ENCODE measurements around the gene SALL4.
"Not testable (repeated sequence)": the region's sequence is repeated elsewhere in the genome, so short reads cannot be mapped to it uniquely, and the experiment has no call there.

Gene SALL4

GRCh38 chr20:51802170-51802751 is at the start of gene SALL4:
Gene SALL4, minus strand, starts transcription at chr20:51802521. Its CDS starts 113 bp downstream, at chr20:51802408.
- DNase-seq (ENCODE audit: low read depth): no peak

DNA sequence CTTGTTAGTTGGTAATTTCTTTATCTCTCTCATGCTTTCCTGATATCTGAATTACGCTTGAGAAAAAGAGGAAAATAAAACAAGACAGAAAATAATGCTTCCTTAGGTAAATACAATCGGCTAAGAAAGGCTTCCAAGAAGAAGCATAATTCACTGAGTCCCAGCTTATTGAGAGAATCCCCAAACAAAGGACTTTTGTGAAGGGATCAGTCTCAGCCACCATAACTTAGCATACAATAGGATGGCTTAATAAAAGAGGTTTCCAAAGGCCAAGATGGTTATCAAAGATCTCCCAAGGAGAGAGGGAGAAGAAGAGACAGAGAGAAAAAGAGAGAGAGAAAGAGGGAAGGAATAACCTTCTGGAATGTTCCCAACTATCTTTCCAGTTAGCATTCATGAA is 46.0 kb upstream of the SALL4 start:
- DNase-seq (ENCODE audit: low read depth): no peak

- no peak for DNase-seq (ENCODE audit: low read depth)
These were observed 38.5 kb upstream of the SALL4 start for GRCh38 chr20:51840865-51841264.

- no peak for DNase-seq (ENCODE audit: low read depth)
These were observed 35.6 kb upstream of the SALL4 start for GRCh38 chr20:51837876-51838420.

GRCh38 chr20:51837436-51837835 is 35.1 kb upstream of the SALL4 start:
- DNase-seq (ENCODE audit: low read depth): no peak

GRCh38 chr20:51833326-51833725 is 31.0 kb upstream of the SALL4 start:
- DNase-seq (ENCODE audit: low read depth): no peak

DNA sequence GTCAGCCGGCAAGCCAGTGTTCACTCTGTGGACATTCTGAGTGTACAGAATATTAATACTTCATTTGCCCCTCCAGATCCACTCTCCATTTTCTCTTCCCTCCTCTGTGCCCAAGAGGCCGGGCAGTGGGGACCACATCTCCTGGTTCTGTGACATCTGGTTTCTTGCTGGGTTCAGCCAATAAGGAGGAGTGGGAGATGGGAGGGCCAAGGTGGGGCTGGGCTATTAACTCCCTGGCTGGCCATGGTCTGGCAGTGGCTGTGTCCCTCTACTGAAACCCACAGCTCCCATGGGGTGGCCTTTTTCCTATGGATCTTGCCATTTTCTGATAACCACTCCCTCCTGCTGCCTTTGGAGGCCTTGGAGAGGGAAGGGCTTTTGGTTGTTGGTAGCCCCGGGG is 30.0 kb upstream of the SALL4 start:
- DNase-seq (ENCODE audit: low read depth): no peak

- no peak for DNase-seq (ENCODE audit: low read depth)
These were observed 29.5 kb upstream of the SALL4 start for GRCh38 chr20:51831866-51832265.

DNA sequence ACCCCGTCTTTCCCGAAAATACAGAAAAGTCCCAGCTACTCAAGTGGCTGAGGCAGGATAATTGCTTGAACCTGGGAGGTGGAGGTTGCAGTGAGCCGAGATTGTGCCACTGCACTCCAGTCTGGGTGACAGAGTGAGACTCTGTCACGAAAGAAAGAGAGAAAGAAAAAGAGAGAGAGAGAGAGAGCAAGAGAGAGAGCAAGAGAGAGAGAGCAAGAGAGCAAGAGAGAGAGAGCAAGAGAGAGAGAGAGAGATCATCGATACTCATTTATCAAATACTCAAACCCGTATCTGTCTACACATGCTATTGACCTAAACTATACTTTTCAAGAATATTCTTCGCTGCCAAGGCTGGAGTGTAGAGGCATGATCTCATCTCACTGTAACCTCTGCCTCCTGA is 28.2 kb upstream of the SALL4 start:
- DNase-seq (ENCODE audit: low read depth): no peak

DNA sequence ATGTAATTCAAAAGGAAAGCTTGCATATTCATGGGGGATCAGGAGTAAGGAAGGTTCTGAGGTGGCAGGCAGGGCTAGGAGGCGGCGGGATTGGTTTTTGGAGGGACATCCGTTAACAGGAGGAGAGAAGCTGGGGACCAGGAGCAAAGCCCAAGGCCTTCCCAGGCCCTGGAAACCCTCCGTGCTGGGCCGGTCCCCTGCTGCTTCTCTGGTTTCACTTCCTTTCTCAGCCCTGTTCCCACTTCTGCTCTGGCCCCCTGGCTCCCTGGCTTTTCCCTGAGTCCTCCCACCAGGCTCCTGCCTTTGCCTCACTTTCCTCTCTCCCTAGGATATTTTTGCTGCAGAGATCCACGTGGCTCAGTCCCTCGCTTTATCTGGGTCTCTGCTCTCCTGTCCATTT is 26.4 kb upstream of the SALL4 start:
- DNase-seq (ENCODE audit: low read depth): no peak

DNA sequence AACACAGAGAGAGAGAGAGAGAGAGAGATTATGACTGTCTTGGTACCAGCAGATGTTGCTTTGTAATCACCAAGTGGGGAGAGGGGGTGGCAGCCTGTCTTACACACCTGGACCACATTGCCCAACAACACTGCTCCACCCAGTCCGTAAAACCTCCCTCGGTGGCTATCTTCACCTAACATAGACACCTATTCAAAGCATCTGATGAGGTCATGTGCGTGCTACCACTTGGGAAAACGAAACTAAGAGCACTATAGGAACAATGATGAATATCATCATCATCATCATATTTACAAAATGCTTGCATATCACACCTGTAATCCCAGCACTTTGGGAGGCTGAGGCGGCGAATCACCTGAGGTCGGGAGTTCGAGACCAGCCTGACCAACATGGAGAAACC is 24.1 kb upstream of the SALL4 start:
- DNase-seq (ENCODE audit: low read depth): no peak

DNA sequence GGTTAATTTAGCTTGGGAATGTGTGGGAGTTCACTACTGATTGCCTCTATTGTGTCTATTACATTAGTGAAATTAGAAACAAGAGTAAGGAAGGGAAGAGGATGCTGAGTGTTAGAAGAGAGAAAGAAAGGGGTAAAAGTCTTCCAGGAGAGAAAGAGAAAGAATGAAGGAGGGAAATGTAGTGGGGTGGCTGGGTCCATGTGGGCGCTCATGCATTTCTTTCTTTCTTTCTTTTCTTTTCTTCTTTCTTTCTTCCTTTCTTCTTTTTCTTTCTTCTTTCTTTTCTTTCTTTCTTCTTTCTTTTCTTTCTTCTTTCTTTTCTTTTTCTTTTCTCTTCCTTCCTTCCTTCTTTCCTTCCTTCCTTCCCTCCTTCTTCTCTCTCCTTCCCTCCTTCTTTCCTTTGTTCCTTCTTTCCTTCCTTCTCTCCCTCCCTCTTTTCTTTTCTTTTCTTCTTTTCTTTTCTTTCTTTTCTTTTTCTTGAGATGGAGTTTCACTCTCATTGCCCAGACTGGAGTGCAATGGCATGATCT is 16.2 kb upstream of the SALL4 start:
- no peak for DNase-seq (ENCODE audit: low read depth)

DNA sequence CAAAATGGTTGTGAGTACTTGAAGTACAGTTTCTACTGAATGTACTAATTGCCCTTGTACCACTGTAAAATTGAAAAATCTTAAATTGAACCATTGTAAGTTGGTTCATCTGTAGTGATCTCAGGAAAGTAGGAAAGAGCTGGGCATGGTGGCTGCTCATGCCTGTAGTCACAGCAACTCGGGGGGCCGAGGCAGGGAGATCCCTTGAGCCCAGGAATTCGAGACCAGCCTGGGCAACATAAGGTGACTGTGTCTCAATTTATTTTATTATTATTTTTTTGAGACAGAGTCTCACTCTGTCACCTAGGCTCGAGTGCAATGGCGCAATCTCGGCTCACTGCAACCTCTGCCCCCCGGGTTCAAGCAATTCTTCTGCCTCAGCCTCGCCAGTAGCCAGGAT is 14.5 kb upstream of the SALL4 start:
- DNase-seq (ENCODE audit: low read depth): not testable (repeated sequence)

DNA sequence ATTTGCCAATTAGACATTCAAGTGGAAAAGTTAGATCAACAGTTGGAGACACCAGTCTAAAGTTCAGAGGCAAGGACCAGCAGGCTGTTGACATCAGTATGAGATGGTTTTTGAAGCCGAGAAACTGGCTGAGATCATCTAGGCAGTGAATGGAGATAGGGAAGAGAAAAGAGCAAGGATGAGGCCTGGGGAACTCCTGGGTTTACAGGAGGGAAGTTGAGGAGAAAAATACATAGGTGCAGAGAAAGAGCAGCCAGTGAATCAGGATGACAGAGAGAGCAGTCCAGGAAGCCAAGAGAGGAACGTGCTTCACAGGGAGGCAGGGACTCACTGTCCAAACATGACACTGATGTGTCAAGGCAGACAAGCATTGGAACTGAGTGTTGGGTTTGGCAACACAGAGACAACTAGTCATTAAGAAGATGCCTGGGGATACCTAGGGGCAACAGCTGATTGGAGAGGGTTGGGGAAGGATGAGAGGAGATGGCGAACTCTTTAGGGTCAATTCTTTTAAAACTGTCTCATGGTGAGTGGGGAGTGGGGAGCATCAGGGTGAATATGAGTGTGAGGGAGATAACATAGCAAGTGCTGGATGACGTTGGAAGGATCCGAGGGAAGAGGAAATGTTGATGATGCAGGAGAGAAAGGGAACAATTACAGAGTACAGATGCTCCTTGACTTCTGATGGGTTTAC is 13.2 kb upstream of the SALL4 start:
- no peak for DNase-seq (ENCODE audit: low read depth)

GRCh38 chr20:51812861-51813260 is 10.5 kb upstream of the SALL4 start:
- no peak for DNase-seq (ENCODE audit: low read depth)

- no peak for DNase-seq (ENCODE audit: low read depth)
These were observed 9.3 kb upstream of the SALL4 start for GRCh38 chr20:51811514-51812128.

DNA sequence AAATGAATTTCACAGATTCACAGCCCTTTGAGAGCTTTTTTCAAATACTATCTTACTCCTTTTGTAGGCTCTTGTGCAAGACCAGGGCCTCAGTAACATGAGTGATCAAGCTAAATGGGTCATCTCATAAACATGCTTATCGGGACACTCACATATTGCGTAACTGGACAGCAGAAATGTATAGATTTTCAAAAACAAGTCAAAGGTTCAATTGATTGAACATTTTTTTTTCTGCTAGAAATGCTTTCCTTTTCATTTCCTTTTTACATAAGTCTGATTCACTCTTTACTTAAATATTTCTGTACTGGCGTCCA is 8.7 kb upstream of the SALL4 start:
- peak; percentile 51 for DNase-seq (ENCODE audit: low read depth)

DNA sequence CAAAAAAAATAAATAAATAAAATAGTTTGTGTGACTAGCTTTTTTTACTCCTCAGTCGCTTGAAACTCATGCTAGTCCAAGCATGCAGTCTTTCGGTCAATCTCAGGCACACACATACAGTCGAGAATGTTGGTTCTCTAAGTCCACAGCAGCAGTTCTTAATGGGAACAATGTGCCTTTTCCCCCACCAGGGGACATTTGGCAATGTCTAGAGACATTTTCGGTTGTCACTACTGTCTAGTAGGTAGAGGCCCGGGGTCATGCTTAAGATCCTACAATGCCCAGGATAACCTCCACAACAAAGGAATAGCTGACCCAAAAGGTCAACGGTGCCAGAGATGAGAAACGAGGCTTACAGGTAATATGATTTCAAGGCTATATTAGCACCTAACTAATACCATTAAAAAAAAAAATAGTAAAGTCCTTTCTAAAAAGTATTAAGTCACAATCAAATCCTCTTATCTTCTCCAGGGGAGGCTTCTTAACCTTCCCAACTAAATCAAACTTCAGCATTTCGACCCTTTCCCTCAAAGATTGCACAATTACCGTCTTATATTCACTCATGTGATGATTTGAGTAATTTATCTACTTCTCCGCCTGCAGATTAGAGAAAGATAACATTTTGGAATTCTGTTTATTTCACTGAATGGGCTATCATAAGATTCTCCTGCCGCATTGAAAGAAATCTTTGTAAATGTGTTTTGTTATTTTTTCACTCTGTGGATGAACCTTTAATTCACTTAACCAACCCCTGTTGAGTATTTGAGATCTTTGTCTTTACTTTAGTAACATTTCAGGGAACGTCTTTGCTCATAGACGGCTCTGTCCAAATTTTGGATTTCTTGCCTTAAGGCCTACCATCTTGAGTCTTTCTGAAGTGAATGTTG is 8.1 kb upstream of the SALL4 start:
- DNase-seq (ENCODE audit: low read depth): no peak

DNA sequence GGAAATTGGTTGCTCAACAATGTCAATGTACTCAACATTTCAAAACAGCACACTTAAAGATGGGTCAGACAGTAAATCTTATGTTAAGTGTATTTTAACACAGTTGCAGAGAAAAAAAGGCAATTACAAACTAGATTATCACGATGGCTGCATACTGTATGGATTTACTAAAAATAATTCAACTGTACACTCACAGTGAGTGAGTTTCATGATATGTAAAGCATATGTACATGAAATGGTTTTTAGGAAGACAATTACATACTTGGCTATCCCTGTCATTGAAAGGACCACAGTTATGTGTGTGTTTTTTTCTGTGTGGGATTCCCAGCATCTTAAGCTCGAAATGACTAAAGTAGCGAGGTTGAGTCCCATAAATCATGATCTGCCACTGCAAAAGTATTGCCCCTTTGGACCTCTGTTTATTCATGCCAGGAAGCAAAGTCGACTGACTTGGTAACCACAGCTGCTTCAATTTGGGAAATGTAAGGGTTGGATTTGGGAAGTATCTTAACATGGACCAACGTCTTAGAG is 5.5 kb upstream of the SALL4 start:
- no peak for DNase-seq (ENCODE audit: low read depth)

- DNase-seq (ENCODE audit: low read depth): no peak
These were observed 2.4 kb upstream of the SALL4 start for GRCh38 chr20:51804754-51805153.

DNA sequence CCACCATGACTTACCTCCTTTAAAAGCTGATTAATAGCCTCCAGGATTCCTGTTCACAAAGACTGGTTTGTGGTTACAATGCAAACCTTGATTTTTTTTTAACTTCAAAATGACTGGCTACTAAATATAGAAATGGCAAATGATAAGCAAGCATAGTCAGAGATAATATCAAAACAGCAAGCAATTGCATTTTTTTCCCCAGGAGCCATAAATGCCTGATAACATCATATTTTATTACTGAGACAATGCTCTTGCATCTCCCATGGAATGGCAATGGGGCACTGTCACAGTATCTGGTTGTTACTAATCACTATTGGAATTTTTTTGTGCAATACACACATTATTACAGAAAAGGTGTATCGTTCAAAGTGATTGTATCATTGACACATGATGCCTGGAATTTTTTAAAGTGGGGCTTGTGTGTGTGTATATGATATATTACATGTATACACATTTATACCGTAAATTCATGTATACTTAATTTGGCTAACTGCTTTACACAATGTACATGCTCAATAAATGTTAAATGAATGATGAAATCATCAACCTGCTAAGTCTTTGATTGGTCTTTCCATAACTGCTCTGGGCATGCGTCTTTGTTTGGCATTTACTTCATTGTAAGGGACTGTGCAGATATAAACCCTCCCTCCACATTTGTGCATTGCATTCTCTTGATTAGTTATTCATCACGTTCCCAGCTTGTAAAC is 980 bp upstream of the SALL4 start:
- peak; percentile 48 for DNase-seq (ENCODE audit: low read depth)

DNA sequence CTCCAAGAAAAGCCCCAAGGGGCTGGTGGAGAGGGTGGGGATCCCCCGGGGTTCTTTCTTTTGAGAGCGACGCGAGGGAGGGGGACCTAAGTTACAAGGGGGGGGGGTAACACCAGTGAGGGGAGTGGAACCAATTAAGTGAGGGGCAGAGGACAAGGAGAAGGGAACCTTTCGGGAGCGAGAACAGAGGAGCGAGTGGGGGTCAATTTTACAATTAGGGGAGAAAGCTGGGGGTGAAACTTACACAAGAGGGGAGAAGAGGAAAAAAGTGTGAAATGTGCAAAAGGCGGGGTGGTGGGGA is 548 bp downstream of the SALL4 start:
- DNase-seq (ENCODE audit: low read depth): no peak

Data from ELR (cell line).